ENCODE results near the gene P2RX6.

Gene P2RX6

GRCh38 chr22:21020802-21021429 is 6.0 kb downstream of the P2RX6 start:
- H3K4me3 ChIP-seq (ENCODE audit: low read depth, low read length), result no peak overlapping the region
- no peaks in the 10 kb centered on the region for H3K36me3 ChIP-seq (ENCODE audit: insufficient read depth, low read length)
- H3K27me3 ChIP-seq (ENCODE audit: insufficient read depth, low read length), result no peaks in the 10 kb centered on the region
- H3K4me1 ChIP-seq (ENCODE audit: control insufficient read depth, insufficient read depth, low read length, unreplicated experiment), result no peaks in the 10 kb centered on the region
- H3K27ac ChIP-seq (ENCODE audit: low read depth, low read length), result no peak overlapping the region
- H3K79me2 ChIP-seq (ENCODE audit: control insufficient read depth, insufficient read depth, low read length, unreplicated experiment), result no peaks in the 10 kb centered on the region
- H2AFZ ChIP-seq (ENCODE audit: low read length, unreplicated experiment), result no peak overlapping the region

GRCh38 chr22:21022507-21022906 is 7.5 kb downstream of the P2RX6 start:
- Histone ChIP-seq H2AFZ (ENCODE audit: low read length, unreplicated experiment) (no peak overlapping the region), H3K27ac (ENCODE audit: low read depth, low read length) (no peak overlapping the region), H3K4me1 (ENCODE audit: control insufficient read depth, insufficient read depth, low read length, unreplicated experiment) (no peaks in the 10 kb centered on the region), H3K36me3 (ENCODE audit: insufficient read depth, low read length) (no peaks in the 10 kb centered on the region), H3K4me3 (ENCODE audit: low read depth, low read length) (no peak overlapping the region), H3K79me2 (ENCODE audit: control insufficient read depth, insufficient read depth, low read length, unreplicated experiment) (no peaks in the 10 kb centered on the region), H3K27me3 (ENCODE audit: insufficient read depth, low read length) (no peaks in the 10 kb centered on the region)

GRCh38 chr22:21022955-21023614 is 8.1 kb downstream of the P2RX6 start:
- Histone ChIP-seq H3K4me3 (ENCODE audit: low read depth, low read length) (no peak overlapping the region), H3K36me3 (ENCODE audit: insufficient read depth, low read length) (no peaks in the 10 kb centered on the region), H2AFZ (ENCODE audit: low read length, unreplicated experiment) (no peak overlapping the region), H3K27me3 (ENCODE audit: insufficient read depth, low read length) (no peaks in the 10 kb centered on the region), H3K79me2 (ENCODE audit: control insufficient read depth, insufficient read depth, low read length, unreplicated experiment) (no peaks in the 10 kb centered on the region), H3K4me1 (ENCODE audit: control insufficient read depth, insufficient read depth, low read length, unreplicated experiment) (no peaks in the 10 kb centered on the region), H3K27ac (ENCODE audit: low read depth, low read length) (no peak overlapping the region)

DNA sequence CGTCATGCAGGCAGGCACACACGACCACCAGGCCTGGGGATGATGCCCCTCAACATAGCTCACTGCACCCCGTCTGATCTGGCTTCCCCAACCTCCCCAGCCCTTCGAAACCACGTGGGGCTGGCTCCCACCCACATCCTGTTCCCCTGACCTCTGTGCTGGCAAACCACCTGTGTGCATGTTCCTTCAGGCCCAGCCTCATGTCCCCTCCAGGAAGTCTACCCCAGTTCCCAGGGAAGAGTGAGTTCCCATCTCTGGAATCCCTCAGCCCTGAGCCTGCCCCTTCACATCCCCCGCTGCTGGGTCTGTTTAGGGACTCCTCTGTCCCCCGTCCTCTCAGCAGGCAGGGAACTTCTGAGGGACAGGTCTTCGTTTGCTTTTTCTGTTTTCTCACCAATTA is 10.3 kb downstream of the P2RX6 start:
- Histone ChIP-seq H3K36me3 (ENCODE audit: insufficient read depth, low read length) (no peaks in the 10 kb centered on the region), H3K27me3 (ENCODE audit: insufficient read depth, low read length) (no peaks in the 10 kb centered on the region), H3K4me3 (ENCODE audit: low read depth, low read length) (no peak overlapping the region), H3K4me1 (ENCODE audit: control insufficient read depth, insufficient read depth, low read length, unreplicated experiment) (no peaks in the 10 kb centered on the region), H3K79me2 (ENCODE audit: control insufficient read depth, insufficient read depth, low read length, unreplicated experiment) (no peaks in the 10 kb centered on the region), H3K27ac (ENCODE audit: low read depth, low read length) (no peak overlapping the region), H2AFZ (ENCODE audit: low read length, unreplicated experiment) (no peak overlapping the region)

DNA sequence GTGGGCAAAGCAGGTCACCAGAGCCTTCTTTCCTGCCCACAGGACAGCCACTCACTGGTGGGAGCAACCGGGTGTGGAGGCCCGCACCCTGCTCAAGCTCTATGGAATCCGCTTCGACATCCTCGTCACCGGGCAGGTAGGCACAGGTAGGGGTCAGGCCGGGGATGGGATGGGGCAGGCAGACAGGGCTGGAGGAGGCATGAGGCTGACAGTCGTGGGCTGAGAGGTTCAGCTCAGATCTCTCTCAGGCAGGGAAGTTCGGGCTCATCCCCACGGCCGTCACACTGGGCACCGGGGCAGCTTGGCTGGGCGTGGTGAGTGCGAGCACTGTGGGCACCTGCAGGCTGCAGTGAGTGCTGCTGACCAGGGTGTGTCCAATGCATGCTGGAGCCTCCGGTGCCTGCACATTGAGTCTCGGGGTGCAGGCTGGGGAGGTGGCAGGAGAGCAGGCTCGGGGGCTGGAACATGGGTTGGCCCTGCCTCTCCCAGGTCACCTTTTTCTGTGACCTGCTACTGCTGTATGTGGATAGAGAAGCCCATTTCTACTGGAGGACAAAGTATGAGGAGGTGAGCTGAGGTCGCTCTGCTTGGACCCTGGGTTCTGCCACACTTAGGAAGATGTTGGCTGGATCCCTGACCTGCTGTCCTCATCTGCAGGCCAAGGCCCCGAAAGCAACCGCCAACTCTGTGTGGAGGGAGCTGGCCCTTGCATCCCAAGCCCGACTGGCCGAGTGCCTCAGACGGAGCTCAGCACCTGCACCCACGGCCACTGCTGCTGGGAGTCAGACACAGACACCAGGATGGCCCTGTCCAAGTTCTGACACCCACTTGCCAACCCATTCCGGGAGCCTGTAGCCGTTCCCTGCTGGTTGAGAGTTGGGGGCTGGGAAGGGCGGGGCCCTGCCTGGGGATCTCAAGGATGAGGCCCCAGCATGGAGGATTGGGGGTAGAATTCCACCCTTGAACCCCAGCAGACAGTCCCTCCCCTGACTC is 11.1 kb downstream of the P2RX6 start:
- H3K27ac ChIP-seq (ENCODE audit: low read depth, low read length), result no peak overlapping the region

DNA sequence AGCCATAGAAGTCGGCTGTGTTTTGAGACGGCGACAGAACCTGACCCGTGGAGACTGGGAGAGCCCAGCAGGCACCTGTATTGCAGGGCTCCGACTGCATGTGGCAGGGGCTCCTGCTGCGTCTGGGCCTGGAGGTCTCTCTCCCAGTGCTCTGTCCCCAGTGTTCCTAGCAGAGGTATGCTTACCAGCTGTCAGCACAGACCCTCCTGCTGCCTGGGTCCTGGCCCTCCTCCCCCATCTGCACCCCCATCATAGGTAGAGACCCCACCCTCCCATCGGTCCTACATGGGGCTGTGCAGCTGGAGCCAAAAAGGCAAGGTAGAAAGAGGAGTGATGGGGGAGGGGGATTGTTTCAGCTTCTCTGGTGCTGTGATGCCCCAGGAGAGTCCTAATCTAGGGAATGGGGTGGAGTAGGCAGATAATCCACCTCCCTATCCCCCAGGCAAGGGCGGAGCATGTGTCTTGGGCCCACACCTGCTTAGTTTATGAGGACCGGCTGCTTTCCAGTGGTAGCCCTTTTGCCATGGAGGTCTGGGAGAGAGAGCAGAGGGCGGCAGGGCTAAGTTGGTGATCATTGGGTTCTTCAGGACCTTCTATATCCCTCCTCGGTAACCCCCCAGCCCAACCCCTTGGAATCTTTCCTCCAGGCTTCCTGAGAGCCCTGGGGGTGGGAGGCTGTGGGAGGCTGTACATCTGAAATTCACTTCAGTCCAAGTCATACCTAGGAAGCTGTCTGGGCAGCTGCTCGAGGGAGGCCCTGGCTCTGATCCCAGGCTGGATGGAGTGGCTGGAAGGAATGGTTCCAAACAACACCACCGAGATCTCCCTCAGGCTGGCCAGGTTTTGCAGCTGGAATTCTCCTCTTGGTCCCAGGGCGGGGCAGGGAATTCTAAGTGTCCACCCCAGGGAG is 12.1 kb downstream of the P2RX6 start:
- Histone ChIP-seq H3K36me3 (ENCODE audit: insufficient read depth, low read length) (no peaks in the 10 kb centered on the region), H3K27me3 (ENCODE audit: insufficient read depth, low read length) (no peaks in the 10 kb centered on the region; the same call in 1 of the 2 replicates), H3K27ac (ENCODE audit: low read depth, low read length) (no peak overlapping the region), H3K4me3 (ENCODE audit: low read depth, low read length) (no peak overlapping the region), H3K79me2 (ENCODE audit: control insufficient read depth, insufficient read depth, low read length, unreplicated experiment) (no peaks in the 10 kb centered on the region), H2AFZ (ENCODE audit: low read length, unreplicated experiment) (no peak overlapping the region), H3K4me1 (ENCODE audit: control insufficient read depth, insufficient read depth, low read length, unreplicated experiment) (no peaks in the 10 kb centered on the region)

More for the DNA sequence above, 11.1 kb downstream of the P2RX6 start:
- H2AFZ ChIP-seq (ENCODE audit: low read length, unreplicated experiment), result no peak overlapping the region
- H3K4me3 ChIP-seq (ENCODE audit: low read depth, low read length), result no peak overlapping the region
- H3K79me2 ChIP-seq (ENCODE audit: control insufficient read depth, insufficient read depth, low read length, unreplicated experiment), result no peaks in the 10 kb centered on the region
- no peaks in the 10 kb centered on the region for H3K4me1 ChIP-seq (ENCODE audit: control insufficient read depth, insufficient read depth, low read length, unreplicated experiment)
- no peaks in the 10 kb centered on the region for H3K27me3 ChIP-seq (ENCODE audit: insufficient read depth, low read length)
- H3K36me3 ChIP-seq (ENCODE audit: insufficient read depth, low read length), result no peaks in the 10 kb centered on the region

- no peak overlapping the region for H3K27ac ChIP-seq (ENCODE audit: low read depth, low read length)
- no peaks in the 10 kb centered on the region for H3K36me3 ChIP-seq (ENCODE audit: insufficient read depth, low read length)
- no peak overlapping the region for H2AFZ ChIP-seq (ENCODE audit: low read length, unreplicated experiment)
- H3K4me3 ChIP-seq (ENCODE audit: low read depth, low read length), result no peak overlapping the region
- H3K27me3 ChIP-seq (ENCODE audit: insufficient read depth, low read length), result no peaks in the 10 kb centered on the region; the same call in 1 of the 2 replicates
- no peaks in the 10 kb centered on the region for H3K4me1 ChIP-seq (ENCODE audit: control insufficient read depth, insufficient read depth, low read length, unreplicated experiment)
- H3K79me2 ChIP-seq (ENCODE audit: control insufficient read depth, insufficient read depth, low read length, unreplicated experiment), result no peaks in the 10 kb centered on the region
Measured at GRCh38 chr22:21028277-21029251, 13.6 kb downstream of the P2RX6 start.

- H3K4me3 ChIP-seq (ENCODE audit: low read depth, low read length), result no peak overlapping the region
- H3K36me3 ChIP-seq (ENCODE audit: insufficient read depth, low read length), result no peaks in the 10 kb centered on the region
- H2AFZ ChIP-seq (ENCODE audit: low read length, unreplicated experiment), result no peak overlapping the region
- H3K27ac ChIP-seq (ENCODE audit: low read depth, low read length), result no peak overlapping the region
- no peaks in the 10 kb centered on the region; the same call in 1 of the 2 replicates for H3K27me3 ChIP-seq (ENCODE audit: insufficient read depth, low read length)
- H3K4me1 ChIP-seq (ENCODE audit: control insufficient read depth, insufficient read depth, low read length, unreplicated experiment), result no peaks in the 10 kb centered on the region
- H3K79me2 ChIP-seq (ENCODE audit: control insufficient read depth, insufficient read depth, low read length, unreplicated experiment), result no peaks in the 10 kb centered on the region
Measured at GRCh38 chr22:21029486-21030025, 14.6 kb downstream of the P2RX6 start.

DNA sequence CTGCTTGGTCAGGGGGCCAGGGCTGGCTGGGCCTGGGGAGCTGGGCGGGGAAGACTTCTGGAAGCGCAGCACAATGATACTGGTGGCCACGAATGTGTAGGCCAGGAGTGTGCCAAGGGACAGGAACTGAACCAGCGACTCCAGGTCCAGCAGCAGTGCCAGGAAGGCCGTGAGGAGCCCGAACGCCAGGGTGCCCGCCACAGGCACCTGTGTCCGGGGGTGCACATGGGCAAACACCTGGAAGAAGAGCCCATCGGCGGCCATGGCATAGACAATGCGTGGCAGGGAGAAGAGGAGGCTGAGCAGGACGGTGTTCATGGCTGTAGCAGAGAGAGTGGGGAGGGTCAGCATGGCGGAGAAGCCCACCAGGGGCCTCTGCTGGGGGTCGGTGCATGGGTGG is 15.1 kb downstream of the P2RX6 start:
- no peaks in the 10 kb centered on the region for H3K4me1 ChIP-seq (ENCODE audit: control insufficient read depth, insufficient read depth, low read length, unreplicated experiment)
- H3K4me3 ChIP-seq (ENCODE audit: low read depth, low read length), result no peak overlapping the region
- H2AFZ ChIP-seq (ENCODE audit: low read length, unreplicated experiment), result no peak overlapping the region
- H3K36me3 ChIP-seq (ENCODE audit: insufficient read depth, low read length), result no peaks in the 10 kb centered on the region
- no peak overlapping the region for H3K27ac ChIP-seq (ENCODE audit: low read depth, low read length)
- no peaks in the 10 kb centered on the region for H3K79me2 ChIP-seq (ENCODE audit: control insufficient read depth, insufficient read depth, low read length, unreplicated experiment)
- H3K27me3 ChIP-seq (ENCODE audit: insufficient read depth, low read length), result no peaks in the 10 kb centered on the region; the same call in 1 of the 2 replicates
